G401 (cell line): ENCODE data around the gene ABHD5. TPM values are rescaled to one million over a fixed set of nuclear protein-coding genes. Genes with fewer than 3 reads are reported as not detected.

Source experiments
- DNase-seq: peaks from one replicate; pipeline ENCODE4 v3.0.0-alpha.2; 2015; ENCODE audit warnings: low spot score
- in situ Hi-C: cut with HindIII; loops from 2 replicates; pipeline ENCODE4 v1.10.0; 2016; ENCODE audit warnings: low sequenced_read_pairs, mixed read lengths
- total RNA-seq: library from RNA; depleted of rRNA; stranded (reverse); fragments of >200 nt; shearing (Covaris generic); gene quantifications from 2 replicates; pipeline ENCODE4 v1.2.3, GENCODE V29; 2014

The ABHD5 gene
- total RNA-seq, 1 experiment from 2014 or later: 25.3 TPM

DNA sequence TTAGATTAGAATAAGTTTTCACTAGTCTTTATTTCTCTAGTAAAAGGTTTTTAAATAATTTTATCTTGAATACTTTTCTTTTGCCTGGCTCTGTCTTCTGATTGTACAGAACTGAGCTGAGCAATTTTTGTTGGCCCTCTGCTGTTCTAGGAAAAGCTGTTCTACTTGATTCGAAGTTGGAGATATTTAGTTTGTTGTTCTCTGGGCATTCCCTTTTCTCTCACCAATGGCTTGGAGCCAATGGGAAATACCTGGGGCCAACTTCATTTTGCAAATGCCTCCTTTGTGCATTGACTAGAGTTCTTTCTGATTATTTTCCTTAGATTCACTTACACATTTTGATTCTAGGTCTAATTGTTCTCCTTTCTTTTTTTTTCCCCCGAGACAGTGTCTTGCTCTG is 16.5 kb downstream of the ABHD5 start:
- no peak for DNase-seq
- in situ Hi-C loops: no loop called here

DNA sequence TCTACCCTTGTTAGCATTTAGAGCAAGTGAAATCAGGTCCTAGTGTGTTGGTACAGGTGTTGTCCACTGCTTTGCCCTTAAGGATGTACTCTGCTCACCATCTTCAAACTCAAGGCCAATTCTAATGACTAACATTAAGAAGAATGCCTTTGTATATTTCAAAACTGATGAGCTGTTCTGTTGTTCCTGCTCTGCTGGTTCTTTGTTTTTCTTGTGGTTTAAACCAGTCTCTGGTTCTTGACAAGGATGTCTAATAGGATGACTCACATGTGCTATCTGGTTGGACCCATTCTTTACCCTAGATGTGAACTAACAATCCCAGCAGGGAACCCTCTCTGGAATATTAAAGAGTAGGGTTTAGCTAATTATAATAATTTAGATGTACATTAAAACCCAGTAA is 17.3 kb downstream of the ABHD5 start:
- no peak for DNase-seq
- in situ Hi-C loops: no loop called here

DNA sequence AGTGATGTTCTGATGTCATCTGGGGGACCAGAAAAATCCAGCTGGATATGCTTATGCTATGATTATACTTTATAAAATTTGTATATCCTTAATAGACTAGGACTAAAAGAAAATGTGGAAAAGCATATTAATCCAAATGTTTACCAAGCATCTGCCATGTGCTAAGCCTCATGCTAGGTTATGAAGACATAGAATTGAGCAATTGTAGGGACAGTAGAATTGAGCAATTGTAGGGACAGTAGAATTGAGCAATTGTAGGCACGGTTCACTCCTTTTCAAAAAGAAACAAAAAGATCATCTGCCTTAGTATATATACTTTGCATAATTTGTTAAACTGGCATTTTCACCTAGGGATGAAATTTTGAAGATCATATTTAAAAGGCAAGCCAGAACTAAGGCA is 18.3 kb downstream of the ABHD5 start:
- in situ Hi-C loops: no loop called here
- no peak for DNase-seq

DNA sequence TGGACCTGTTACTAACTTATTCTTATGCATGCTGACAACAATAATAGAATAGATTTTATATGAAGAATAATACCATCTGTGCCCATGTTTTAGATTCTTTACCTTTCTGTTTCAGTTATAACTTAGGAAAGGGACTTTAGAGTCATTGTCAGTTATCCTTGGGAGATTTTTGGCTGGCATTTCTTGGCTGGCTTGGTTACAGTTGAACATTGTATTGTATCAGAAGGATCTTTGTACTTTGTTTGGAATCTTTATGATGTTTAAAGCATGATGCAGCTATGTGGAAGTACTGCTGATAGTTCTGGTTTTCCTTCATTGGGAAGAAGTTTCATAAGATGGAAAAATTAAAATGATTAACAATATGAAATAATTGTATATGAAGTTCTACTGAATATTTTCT is 19.9 kb downstream of the ABHD5 start:
- in situ Hi-C loops: no loop called here
- DNase-seq: no peak

DNA sequence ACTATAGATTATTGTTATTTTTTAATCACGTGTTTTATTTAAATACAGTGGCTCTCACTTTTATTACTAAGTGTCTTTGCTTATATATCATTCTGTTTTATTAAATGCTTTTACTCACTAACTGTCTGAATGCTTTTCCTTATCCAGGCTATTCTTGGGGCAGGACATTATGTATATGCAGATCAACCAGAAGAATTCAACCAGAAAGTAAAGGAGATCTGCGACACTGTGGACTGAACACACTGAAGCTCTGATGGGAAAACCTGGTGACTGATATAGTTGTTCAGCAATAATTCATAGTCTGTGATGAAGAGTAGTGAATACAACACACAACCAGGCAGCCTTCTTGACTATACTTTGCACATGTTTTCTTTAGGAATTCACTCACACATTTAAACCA is 27.6 kb downstream of the ABHD5 start:
- in situ Hi-C loops: no loop called here
- DNase-seq: no peak

DNA sequence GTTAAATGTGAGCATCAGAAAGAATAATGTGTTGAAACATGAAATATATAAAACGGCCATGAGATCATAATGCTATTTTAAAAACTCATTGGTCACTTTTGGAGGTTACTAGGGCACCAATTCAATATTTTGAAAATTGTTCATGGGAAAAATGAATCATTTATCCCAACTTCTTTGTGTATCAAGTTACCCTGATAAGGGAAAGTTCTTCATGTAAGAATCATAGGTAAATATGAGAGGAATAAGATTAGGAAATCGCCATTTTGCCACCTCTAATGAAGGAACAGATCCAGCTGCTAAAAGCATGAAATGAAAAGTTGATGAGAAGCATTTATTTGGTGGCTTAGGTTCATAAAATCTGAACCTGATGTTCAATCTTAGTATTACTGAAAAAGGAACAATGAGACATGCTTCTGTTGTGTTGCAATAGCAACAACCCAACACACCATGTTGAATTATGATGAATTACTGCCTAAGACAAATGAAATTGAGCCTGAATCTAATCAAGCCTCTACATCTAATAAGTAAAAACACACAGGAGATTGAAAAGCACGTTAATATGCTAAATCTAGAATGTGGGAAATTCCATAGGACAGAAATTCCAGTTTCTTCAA is 32.5 kb downstream of the ABHD5 start:
- no peak for DNase-seq
- in situ Hi-C loops: no loop called here

DNA sequence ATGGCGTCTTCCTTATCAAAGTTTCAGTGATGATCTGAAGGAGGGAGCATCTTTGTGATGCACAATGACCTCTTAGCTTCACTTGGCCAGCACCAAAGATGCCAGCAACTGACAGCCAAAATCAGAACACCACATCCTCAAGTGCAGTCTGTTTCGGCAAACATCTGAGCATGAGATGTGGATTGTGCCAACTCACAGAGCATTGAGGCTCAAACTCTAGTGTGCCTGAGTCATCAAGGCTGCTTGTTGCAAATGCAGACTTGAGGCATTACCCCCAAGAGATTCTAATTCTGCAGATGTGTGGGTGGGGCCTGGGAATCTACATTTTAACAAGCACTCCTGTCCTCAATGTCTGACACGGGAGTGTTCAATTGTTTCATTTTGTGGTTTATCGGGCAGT is 35.8 kb downstream of the ABHD5 start:
- in situ Hi-C loops: no loop called here

DNA sequence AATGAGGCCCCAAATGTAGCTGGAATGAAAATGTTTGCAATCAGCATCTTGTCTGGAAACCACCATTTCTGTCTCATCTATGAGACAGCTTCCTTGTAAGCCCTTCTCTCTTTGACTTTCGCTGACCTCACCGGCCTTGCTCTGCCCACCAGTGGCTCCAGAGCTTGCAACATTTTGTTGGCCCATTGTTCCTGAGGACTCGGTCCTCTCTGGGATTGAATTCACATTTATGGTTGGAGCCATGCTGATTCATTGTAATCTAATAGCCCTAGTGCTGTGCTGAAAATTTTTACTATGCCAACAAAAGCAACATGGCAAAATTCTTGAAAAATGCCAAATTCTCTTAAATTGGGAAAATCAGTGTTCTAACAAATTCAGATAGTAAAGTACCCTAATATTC is 37.2 kb downstream of the ABHD5 start:
- in situ Hi-C loops: no loop called here
- no peak for DNase-seq

More for the DNA sequence above, 35.8 kb downstream of the ABHD5 start:
- DNase-seq: no peak

DNA sequence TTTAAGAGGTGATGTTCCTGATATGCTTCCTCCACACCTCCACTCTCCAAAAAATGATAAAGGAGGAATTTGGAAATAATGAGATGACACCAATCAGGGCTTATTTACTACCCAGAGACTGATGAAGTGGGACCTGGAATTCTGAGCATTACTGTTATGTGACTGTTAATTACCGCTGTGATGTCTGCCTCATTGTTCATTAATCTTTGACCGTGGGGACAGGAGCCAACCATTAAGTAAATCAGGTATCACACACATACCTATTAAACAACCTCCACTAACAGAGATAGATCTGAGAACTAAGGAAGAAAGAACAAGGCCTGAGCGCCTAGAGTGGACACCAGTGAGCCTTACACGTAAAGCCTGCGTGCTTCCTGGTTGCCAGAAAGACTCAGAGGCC is 37.7 kb downstream of the ABHD5 start:
- in situ Hi-C loops: no loop called here
- no peak for DNase-seq

DNA sequence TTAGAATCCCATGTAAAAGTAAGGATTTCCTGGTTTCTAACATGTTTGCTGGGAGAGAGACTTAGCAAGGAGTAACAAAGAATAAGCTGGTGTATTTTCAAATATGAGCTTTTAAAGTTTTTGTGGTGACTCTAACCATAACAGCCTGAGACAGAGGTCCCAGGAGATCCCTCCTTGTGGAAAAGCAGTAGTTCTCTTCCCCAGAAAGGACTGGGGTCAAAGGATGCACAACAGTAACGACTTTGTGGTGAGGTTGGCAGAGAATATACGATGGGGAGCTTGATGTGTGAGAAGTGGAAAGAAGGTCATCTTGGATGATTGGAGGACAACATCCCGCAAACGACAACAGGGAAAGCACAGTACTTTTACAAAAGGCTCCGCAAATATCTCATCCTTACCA is 38.2 kb downstream of the ABHD5 start:
- in situ Hi-C loops: no loop called here
- DNase-seq: no peak

DNA sequence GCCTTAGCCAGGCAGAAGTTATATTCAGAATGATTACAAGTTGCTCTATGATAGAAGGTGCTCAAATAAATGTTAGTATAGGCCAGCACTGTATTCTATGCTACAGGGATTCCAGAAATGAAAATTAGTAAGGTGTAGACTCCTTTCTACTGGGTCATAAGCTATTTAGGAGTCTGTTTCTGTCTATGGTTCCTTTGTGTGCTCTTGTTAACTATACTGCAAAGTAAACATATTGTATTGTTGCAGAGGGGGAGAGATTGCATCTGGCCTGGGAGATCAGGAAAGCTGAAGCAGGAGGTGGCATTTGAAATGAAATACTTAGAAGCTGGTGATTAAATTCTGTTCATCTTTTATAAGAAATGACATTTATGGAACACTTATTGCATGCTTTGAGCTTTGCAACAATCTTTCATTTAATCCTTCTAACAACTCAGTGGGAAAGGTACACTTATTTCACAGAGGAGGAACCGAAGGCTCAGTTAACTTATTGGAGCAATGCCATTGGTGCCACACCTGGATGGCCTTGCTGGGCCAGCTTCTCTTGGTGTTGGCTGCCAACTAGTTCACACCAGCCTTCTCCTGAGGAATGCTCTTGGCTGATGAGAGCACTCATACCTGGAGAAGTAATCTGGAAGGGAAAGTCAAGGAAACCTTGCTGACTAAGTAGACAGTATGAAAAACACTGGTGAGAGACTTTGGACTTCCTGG is 39.1 kb downstream of the ABHD5 start:
- no peak for DNase-seq
- in situ Hi-C loops: no loop called here

DNA sequence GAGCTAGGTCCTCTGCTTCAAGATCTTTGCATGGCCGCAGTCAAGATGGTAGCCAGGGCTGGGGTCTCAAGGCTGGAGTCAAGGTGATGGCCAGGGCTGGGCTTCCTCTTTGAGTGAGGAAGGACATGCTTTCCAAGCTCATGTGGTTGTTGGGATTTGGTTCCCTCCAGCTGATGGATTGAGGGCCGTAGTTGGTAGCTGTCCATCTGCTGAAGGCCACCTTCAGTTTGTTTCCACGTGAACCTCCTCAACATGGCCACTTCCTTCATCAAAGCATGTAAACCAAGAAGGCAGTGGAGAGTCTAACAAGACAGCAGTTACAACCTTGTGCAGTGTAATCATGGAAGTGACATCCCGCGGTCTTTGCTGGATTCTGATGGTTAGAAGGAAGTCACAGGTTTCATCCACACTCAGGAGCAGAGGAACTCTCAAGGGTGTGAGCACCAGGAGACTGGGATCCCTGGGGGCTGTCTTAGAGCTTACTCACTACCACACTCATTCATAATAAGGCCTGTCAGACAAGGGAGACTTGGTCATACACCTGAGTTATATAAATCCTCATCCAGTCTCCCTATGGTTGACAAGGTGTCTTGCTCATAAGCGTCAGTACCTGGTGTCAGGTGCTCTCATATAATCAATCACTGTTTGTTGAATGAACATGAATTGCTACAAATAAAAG is 42.1 kb downstream of the ABHD5 start:
- in situ Hi-C loops: no loop called here

DNA sequence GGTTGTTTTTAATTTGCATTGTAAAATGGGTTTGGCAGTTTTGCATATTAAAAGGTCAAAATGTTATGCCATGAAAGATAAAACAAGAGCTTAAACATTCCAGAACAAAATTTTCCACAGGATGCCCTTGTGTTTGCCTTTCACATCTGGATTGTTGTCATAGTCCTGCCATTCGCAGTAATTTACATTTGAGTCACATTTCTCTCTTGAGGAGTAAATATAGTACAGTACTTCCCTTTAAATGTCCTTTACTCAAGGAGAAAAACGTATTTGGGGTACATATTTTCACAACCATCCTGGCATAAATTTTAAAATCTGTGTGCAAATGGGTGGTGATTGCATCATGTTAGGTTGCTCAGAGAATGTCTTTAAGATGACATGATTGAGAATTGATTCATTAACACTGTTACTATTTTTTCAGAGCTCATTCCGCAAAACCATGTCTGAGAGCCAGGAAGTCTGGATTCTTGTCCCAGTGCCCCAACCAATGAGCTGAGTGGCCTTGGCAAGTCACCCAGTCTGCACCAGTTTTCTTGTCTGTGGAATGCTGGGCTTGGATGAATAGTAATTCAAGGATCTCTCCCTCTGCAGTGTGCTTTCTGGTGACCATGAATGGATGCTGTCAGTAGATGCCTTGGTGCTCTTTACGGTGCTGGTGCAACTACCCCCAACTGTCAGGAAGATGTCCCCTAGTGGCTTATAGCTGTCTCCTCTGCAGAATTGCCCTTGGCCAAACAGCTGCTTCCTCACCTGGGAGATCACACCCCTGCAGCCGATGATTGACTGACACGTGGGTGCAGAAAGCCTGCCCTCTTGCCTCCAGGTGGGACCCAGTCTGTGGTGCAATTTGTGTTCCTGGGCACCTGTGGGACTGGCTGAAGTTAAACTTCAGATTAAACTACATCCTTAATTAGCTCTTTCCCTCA is 43.0 kb downstream of the ABHD5 start:
- in situ Hi-C loops: no loop called here
- DNase-seq: no peak

More for the DNA sequence above, 42.1 kb downstream of the ABHD5 start:
- DNase-seq: no peak

DNA sequence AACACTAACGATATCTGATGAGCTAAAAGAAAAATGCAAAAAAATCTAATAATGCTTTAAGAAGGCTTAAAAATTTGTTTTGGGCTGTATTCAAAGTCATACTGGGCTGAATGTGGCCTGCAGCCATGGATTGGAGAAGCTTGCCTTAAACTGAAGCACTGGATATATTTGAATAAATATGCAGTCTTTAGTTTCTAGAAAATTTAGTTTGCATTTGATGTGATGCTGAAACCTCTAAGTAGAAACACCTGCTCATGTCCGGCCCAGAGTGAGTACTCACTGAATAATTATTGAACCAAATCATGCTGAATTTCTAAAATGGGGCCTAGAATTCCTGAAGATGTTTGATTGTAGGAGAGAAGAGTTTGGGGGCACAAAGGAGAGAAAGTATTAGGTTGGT is 43.9 kb downstream of the ABHD5 start:
- in situ Hi-C loops: no loop called here
- no peak for DNase-seq

DNA sequence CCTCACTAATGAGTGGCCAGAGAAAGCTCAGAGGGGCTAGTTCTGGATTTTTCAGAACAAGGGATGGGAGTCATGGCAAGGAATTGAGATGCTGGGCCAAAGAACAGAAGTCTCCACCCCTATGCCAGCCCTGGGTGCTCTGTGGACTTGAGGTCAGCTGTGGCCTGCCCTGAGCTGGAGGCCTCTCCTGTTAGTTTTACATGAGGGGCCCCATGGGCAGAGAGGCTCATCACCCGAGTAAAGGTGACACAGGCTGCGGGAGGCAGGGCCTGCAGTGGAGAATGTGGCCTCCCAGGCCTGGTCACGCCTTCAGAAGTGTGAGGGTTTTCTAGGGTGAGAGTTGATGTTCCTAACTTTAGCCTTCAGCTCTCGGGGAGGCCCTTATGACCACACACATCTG is 44.9 kb downstream of the ABHD5 start:
- in situ Hi-C loops: no loop called here
- no peak for DNase-seq

DNA sequence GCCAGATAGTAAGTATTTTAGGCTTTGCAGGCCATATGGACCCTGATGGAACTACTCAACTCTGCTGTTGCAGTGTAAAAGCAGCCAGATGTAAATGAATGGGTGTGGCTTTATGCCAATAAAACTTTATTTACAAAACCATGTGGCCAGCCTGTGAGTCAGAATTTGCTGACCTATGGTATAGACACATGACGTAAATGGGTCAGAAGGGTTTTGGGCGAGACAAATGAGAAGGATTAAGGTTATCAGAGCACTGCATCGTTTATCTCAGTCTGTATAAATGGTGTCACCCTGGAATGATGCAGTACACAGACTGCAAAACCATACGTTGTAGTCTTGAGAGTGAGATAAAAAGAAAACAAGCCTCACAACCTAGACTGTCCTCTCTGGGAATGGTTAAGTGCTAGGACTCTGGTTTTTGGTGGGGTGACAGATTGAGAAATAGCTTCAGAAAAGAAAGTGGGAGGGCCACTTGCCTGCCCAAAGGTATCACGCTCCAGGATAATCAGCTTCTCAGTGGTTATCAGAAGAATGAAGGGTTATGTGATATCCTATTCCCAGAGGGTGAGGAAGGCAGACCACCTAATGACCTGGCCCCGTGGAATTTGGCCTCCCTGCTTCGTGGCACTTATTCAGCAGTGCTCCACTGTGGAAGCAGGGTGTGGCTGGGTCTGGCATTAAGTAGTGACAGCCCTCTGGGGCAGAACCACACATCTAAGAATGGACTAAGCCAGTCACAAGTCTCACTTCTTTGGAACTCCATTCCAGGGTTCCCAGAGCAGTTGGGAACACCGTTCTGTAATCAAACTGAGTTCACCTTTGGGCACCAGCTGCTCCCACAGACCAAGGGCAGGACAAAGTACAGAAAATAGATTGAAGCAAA is 46.1 kb downstream of the ABHD5 start:
- in situ Hi-C loops: no loop called here
- no peak for DNase-seq

DNA sequence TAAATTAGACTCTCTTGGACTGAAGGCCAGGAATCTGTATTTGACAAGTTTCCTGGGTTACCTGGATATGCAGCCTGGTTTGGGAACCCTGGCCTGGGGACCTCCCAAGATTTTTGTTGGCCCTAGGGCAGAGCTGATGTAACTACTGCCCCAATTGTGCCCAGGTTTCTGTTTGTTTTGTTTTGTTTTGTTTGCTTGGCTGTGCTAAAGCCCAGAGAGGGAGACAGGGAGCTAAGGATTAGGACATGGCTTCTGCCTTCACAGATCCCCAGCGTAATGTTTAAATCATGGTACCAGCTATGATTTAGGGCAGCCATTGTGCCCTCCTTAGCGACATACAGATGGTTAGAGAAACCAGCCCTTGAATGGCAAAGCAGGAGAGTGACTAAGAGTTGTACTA is 47.6 kb downstream of the ABHD5 start:
- DNase-seq: no peak
- in situ Hi-C loops: no loop called here

DNA sequence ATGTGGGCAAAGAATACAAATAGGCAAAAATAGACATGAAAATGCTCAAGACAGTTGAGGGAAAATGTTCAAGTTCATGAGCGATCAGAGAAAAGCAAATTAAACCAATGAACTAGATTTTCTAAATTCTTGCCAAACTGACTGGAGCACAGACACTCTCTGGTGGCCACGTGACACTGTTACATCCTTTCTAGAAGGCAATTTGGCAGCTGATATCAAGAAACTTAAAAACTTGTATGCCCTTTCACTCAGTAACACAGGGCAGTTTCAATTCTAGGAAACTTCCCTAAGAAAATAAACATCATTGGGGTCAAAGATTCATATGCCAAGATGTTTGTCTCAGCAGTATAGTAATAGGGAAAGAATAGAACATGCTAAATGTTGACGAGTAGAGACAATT is 52.2 kb downstream of the ABHD5 start:
- DNase-seq: no peak
- in situ Hi-C loops: no loop called here

DNA sequence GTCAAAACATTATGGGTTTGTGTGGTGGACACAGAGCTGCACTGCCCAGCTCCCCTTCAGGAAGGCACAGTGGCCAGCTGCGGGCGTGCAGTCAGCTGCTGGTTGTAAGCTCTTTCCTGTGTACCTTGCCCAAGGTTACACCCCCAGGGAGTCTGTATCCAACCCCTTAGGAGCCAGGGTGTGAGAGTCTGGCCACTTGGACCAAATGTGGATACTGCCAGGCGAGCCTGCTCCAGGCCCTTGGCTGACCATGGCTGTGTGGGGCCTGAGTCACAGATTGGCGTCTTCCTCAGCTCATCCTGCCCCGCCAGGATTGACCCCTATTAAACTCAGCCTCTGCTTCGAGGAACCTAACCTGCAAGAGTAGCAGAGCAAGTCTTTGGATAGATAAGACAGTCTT is 56.9 kb downstream of the ABHD5 start:
- in situ Hi-C loops: no loop called here
- DNase-seq: no peak
